H1 (cell line): ENCODE measurements around the gene TMEM30A. TPM values are rescaled to one million over a fixed set of nuclear protein-coding genes. Genes with fewer than 3 reads are reported as not detected.

ENCODE experiments used
- ATF2 ChIP-seq: IDR thresholded peaks from 2 replicates; pipeline ENCODE4 v1.6.1; 2012; ENCODE audit warnings: low read length, inconsistent platforms
- BRCA1 ChIP-seq: IDR thresholded peaks from 2 replicates; pipeline ENCODE4 v1.6.1; 2012; ENCODE audit warnings: low read depth, low read length, improper control_type of control experiment
- CBX8 ChIP-seq: fragments of 300-800, 300-1000 bp; sonication (generic); IDR thresholded peaks from 2 replicates; pipeline ENCODE4 v1.7.1; 2016; ENCODE audit warnings: low read depth, low read length, borderline replicate concordance
- CREB1 ChIP-seq: IDR thresholded peaks from 2 replicates; pipeline ENCODE4 v1.6.1; 2012; ENCODE audit warnings: inconsistent platforms
- CTCF ChIP-seq, 3 experiments: IDR thresholded peaks; 1 replicate in 2 of 3; 2 replicates in 1 of 3; pipeline versions ENCODE4 v1.5.1 to v1.6.1; 2011; ENCODE audit warnings: low read length in 3 of 3, mild to moderate bottlenecking in 3 of 3, inconsistent platforms in 2 of 3, low read depth in 1 of 3, moderate library complexity in 1 of 3; ENCODE audit not compliant: insufficient read depth in 1 of 3; ENCODE audit errors: control extremely low read depth in 1 of 3
- GTF2F1 ChIP-seq: IDR thresholded peaks from 2 replicates; pipeline ENCODE4 v1.6.1; 2012; ENCODE audit warnings: low read depth, low read length, improper control_type of control experiment, borderline replicate concordance
- HDAC2 ChIP-seq, 2 experiments: fragments of 300-600 bp in 1 of 2; sonication (generic) in 1 of 2; IDR thresholded peaks; 2 replicates each; pipeline ENCODE4 v1.6.1; 2011 to 2012; ENCODE audit warnings: low read depth in 2 of 2, low read length in 2 of 2, mild to moderate bottlenecking in 2 of 2, moderate library complexity in 2 of 2, borderline replicate concordance in 1 of 2, inconsistent platforms in 1 of 2
- JUN ChIP-seq: IDR thresholded peaks from 2 replicates; pipeline ENCODE4 v1.6.1; 2011; ENCODE audit warnings: low read depth, mild to moderate bottlenecking, improper control_type of control experiment, low read length
- KDM1A ChIP-seq: fragments of 200-600, 300-600 bp; sonication (generic); IDR thresholded peaks from 2 replicates; pipeline ENCODE4 v1.7.1; 2016; ENCODE audit warnings: mild to moderate bottlenecking, low read length, borderline replicate concordance
- KDM5A ChIP-seq: fragments of 200-600 bp; IDR thresholded peaks from 2 replicates; pipeline ENCODE4 v1.7.1; 2012; ENCODE audit warnings: mild to moderate bottlenecking, low read length, inconsistent platforms, mixed read lengths
- MAX ChIP-seq: IDR thresholded peaks from 2 replicates; pipeline ENCODE4 v1.6.1; 2012; ENCODE audit warnings: inconsistent platforms
- RAD21 ChIP-seq, 2 experiments: IDR thresholded peaks in 1 of 2; conservative IDR thresholded peaks in 1 of 2; 2 replicates each; pipeline ENCODE4 v1.6.1; 2011; ENCODE audit warnings: low read depth in 2 of 2, low read length in 2 of 2, improper control_type of control experiment in 1 of 2, inconsistent platforms in 1 of 2, mild to moderate bottlenecking in 1 of 2, moderate library complexity in 1 of 2
- RXRA ChIP-seq: IDR thresholded peaks from 2 replicates; pipeline ENCODE4 v1.6.1; 2011; ENCODE audit warnings: low read depth, mild to moderate bottlenecking, low read length, moderate library complexity; ENCODE audit not compliant: insufficient read depth
- SAP30 ChIP-seq: fragments of 300-600 bp; sonication (generic); IDR thresholded peaks from 2 replicates; pipeline ENCODE4 v1.7.1; 2012; ENCODE audit warnings: low read length, moderate library complexity, mild to moderate bottlenecking, inconsistent platforms; ENCODE audit not compliant: insufficient read depth, insufficient replicate concordance
- SIX5 ChIP-seq: IDR thresholded peaks from 2 replicates; pipeline ENCODE4 v1.6.1; 2011; ENCODE audit warnings: mild to moderate bottlenecking, low read depth, low read length
- SP1 ChIP-seq: IDR thresholded peaks from 2 replicates; pipeline ENCODE4 v1.6.1; 2011; ENCODE audit warnings: low read depth, low read length
- SP2 ChIP-seq: IDR thresholded peaks from 2 replicates; pipeline ENCODE4 v1.6.1; 2012; ENCODE audit warnings: mild to moderate bottlenecking, low read length, inconsistent platforms
- SP4 ChIP-seq: IDR thresholded peaks from 2 replicates; pipeline ENCODE4 v1.6.1; 2012; ENCODE audit warnings: low read length, inconsistent platforms
- SRF ChIP-seq: IDR thresholded peaks from 2 replicates; pipeline ENCODE4 v1.6.1; 2011; ENCODE audit warnings: mild to moderate bottlenecking, low read depth, low read length, moderate library complexity
- TAF1 ChIP-seq: IDR thresholded peaks from 2 replicates; pipeline ENCODE4 v1.6.1; 2011; ENCODE audit warnings: mild to moderate bottlenecking, low read depth, low read length
- polyA plus RNA-seq, 7 experiments: library from polyadenylated mRNA; depleted of rRNA in 3 of 7; stranded (reverse) in 5 of 7; unstranded in 2 of 7; fragments of >200 nt in 5 of 7; fragments of 200-250 nt in 2 of 7; gene quantifications; 1 replicate in 5 of 7; 2 replicates in 1 of 7; 4 replicates in 1 of 7; pipeline versions ENCODE4 v1.2.1 to v1.2.3, GENCODE V29; 2011 to 2013; ENCODE audit warnings: missing spikeins in 2 of 7, mixed read lengths in 2 of 7
- total RNA-seq: library from RNA; stranded (reverse); fragmentation: NEBNext Ultra II Directional; extraction: Animal tissue kit (Norgen Biotek cat#: 25700); gene quantifications from 2 replicates; pipeline ENCODE4 v1.2.1, GENCODE V29; 2021

The TMEM30A gene
- total and polyA plus RNA-seq, 2 of the 8 experiments (the other 6 are each of a cell fraction or from before 2014, with no cell fraction given): 10.5 to 71.0 TPM

GRCh38 chr6:75284632-75285282 lies at the start of gene TMEM30A (continued):
- no peak for TF ChIP-seq ATF2
- no peak for TF ChIP-seq SAP30
- no peak for TF ChIP-seq KDM5A
- peak; percentile 78 for TF ChIP-seq CREB1
- TF ChIP-seq HDAC2 (IDR thresholded peaks at IDR 0.05; ENCODE audit: borderline replicate concordance in 1 of 2, low read depth in 2 of 2, low read length in 2 of 2): 0 out of 4 replicates have a peak, but pooled peaks of 1 of the 2 experiments have one; percentile 23
- TF ChIP-seq CBX8: no peak
- 0 out of 4 replicates have a peak, but pooled peaks of 1 of the 2 experiments have one; percentile 1 for TF ChIP-seq RAD21 (IDR thresholded peaks at IDR 0.05 in 1 of 2, conservative IDR thresholded peaks at IDR 0.05 in 1 of 2; ENCODE audit: low read depth in 2 of 2, low read length in 2 of 2)
- no peak for TF ChIP-seq SRF
- no peak for TF ChIP-seq KDM1A
- TF ChIP-seq RXRA: no peak
- no peak for TF ChIP-seq CTCF (IDR thresholded peaks at IDR 0.05; ENCODE audit: control extremely low read depth in 1 of 3, insufficient read depth in 1 of 3, low read depth in 1 of 3, low read length in 3 of 3)
- TF ChIP-seq SP1: peak; percentile 48; the same call in 1 of the 2 replicates
- TF ChIP-seq SIX5: no peak
- TF ChIP-seq TAF1: peak; percentile 85
- peak; percentile 88 for TF ChIP-seq MAX
- TF ChIP-seq SP4: no peak
- no peak for TF ChIP-seq JUN
- no peak for TF ChIP-seq SP2
- no peak for TF ChIP-seq BRCA1
- no peak for TF ChIP-seq GTF2F1
